ENCODE data around the gene ERN1. TPM values are rescaled to one million over a fixed set of nuclear protein-coding genes. Genes with fewer than 3 reads are reported as not detected.
A peak's percentile ranks its signal among the peaks of the same experiment; 100 is the strongest.

The ERN1 gene
- total RNA-seq, 1 experiment from 2014 or later, result 27.5 TPM

- Histone ChIP-seq H3K27me3 (replicated peaks; ENCODE audit: control insufficient read depth, insufficient read depth, low read length) (no peaks in the 10 kb centered on the region), H3K4me3 (ENCODE audit: low read depth, low read length) (no peak overlapping the region), H3K4me1 (peaks cover 59% of the 10 kb centered on the region), H3K9me3 (no peaks in the 10 kb centered on the region), H3K36me3 (ENCODE audit: control insufficient read depth, insufficient read depth, low read length) (no peaks in the 10 kb centered on the region)
- Mint-ChIP-seq H3K9me3 (ENCODE audit: unreplicated experiment) (no peaks in the 10 kb centered on the region), H3K36me3 (ENCODE audit: insufficient read depth, unreplicated experiment) (no peaks in the 10 kb centered on the region), H3K4me1 (ENCODE audit: low read depth, unreplicated experiment) (peaks cover 39% of the 10 kb centered on the region), H3K4me3 (ENCODE audit: unreplicated experiment) (no peak overlapping the region), H3K27ac (ENCODE audit: unreplicated experiment) (no peak overlapping the region), H3K27me3 (ENCODE audit: insufficient read depth, unreplicated experiment) (no peaks in the 10 kb centered on the region)
- no peak for TF ChIP-seq CTCF (IDR thresholded peaks at IDR 0.05; ENCODE audit: insufficient read depth in 1 of 2, low read depth in 1 of 2, low read length in 1 of 2, severe bottlenecking in 1 of 2, unreplicated experiment in 1 of 2)
- ChIA-PET POLR2A (no interaction called here), CTCF (interaction anchor here (0.6 to 4.3 kb wide), 3 partner anchors 13 to 48 kb away, joined by 3 to 24 read pairs (median 4); no protein-coding TSS in a partner anchor)
- intact Hi-C loops (cut with micrococcal nuclease; ENCODE audit: unreplicated experiment), result no loop called here
- no TSS peak for BruUV-seq (replicated peaks)
- no peak for DNase-seq
Observed at GRCh38 chr17:64084940-64085649, 44.8 kb downstream of the ERN1 start.

DNA sequence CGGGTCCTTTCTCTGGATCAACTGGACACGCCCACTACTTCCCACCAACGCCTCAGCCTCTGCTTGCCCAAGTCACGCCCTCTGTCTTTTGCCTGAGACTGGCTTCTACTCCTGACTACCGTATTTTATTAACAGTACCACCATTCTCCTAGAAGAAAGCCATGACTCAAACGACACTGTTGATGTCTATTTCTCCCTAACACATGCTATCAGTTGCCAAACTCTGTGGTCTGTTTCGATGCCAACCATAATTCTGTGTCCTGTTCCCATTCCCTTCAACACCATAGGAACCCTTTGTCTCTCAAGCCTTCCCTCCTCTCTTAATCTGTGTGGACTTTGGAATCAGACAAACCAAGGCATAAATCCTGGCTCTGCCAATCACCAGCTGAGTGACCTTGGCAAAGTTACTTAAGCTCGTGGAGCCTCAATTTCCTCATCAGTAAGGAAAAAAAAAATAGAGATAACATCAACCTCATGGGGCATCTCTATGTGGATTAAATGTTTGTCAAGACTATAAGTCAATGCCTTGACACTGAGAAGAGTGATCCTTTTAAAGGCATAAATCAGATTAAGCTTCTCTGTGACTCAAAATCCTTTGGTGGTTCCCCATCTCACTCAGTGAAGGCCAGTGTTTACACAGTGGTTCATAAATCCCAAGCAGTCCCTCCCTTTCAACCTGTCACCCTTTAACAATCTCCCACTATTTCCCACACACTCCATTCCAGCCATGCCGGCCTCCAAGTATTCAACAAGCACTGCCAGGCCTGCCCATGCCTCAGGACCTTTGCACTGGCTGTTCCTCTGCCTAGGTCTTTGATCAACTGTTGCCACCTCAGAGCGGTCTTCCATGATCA, 45.6 kb downstream of the ERN1 start:
- DNase-seq, result peak in 1 of 2 experiments; percentile 29
- no peaks in the 10 kb centered on the region for H3K27me3 Mint-ChIP-seq (ENCODE audit: insufficient read depth, unreplicated experiment)
- no peak overlapping the region for H3K4me3 ChIP-seq (ENCODE audit: low read depth, low read length)
- H3K36me3 ChIP-seq (ENCODE audit: control insufficient read depth, insufficient read depth, low read length), result no peaks in the 10 kb centered on the region
- H3K36me3 Mint-ChIP-seq (ENCODE audit: insufficient read depth, unreplicated experiment), result no peaks in the 10 kb centered on the region
- TF ChIP-seq CTCF (IDR thresholded peaks at IDR 0.05; ENCODE audit: insufficient read depth in 1 of 2, low read depth in 1 of 2, low read length in 1 of 2, severe bottlenecking in 1 of 2, unreplicated experiment in 1 of 2), result no peak
- no peaks in the 10 kb centered on the region for H3K27me3 ChIP-seq (replicated peaks; ENCODE audit: control insufficient read depth, insufficient read depth, low read length)
- H3K4me1 Mint-ChIP-seq (ENCODE audit: low read depth, unreplicated experiment), result peaks cover 39% of the 10 kb centered on the region
- H3K4me1 ChIP-seq, result peaks cover 59% of the 10 kb centered on the region
- intact Hi-C loops (cut with micrococcal nuclease; ENCODE audit: unreplicated experiment), result no loop called here
- H3K9me3 ChIP-seq, result no peaks in the 10 kb centered on the region
- no peaks in the 10 kb centered on the region for H3K9me3 Mint-ChIP-seq (ENCODE audit: unreplicated experiment)
- no peak overlapping the region for H3K4me3 Mint-ChIP-seq (ENCODE audit: unreplicated experiment)
- BruUV-seq (replicated peaks), result no TSS peak
- CTCF ChIA-PET, result interaction anchor here (0.8 to 4.3 kb wide), 2 partner anchors 20 to 49 kb away, joined by 4 to 24 read pairs; no protein-coding TSS in a partner anchor
- H3K27ac Mint-ChIP-seq (ENCODE audit: unreplicated experiment), result no peak overlapping the region
- POLR2A ChIA-PET, result interaction anchor here (0.7 to 1.3 kb wide), 2 partner anchors 45 to 100 kb away, joined by 3 to 4 read pairs; partner anchors contain the start of gene ERN1

GRCh38 chr17:64083563-64084085, 46.3 kb downstream of the ERN1 start:
- no peak overlapping the region for H3K4me3 ChIP-seq (ENCODE audit: low read depth, low read length)
- H3K27me3 ChIP-seq (replicated peaks; ENCODE audit: control insufficient read depth, insufficient read depth, low read length), result no peaks in the 10 kb centered on the region
- H3K4me1 ChIP-seq, result peaks cover 56% of the 10 kb centered on the region
- peaks cover 39% of the 10 kb centered on the region for H3K4me1 Mint-ChIP-seq (ENCODE audit: low read depth, unreplicated experiment)
- POLR2A ChIA-PET, result interaction anchor here (0.7 to 1.4 kb wide), 3 partner anchors 46 to 99 kb away, joined by 3 to 5 read pairs (median 4); partner anchors contain the start of gene ERN1
- no peak overlapping the region for H3K27ac Mint-ChIP-seq (ENCODE audit: unreplicated experiment)
- no peak for DNase-seq
- no TSS peak for BruUV-seq (replicated peaks)
- H3K4me3 Mint-ChIP-seq (ENCODE audit: unreplicated experiment), result no peak overlapping the region
- no peaks in the 10 kb centered on the region for H3K36me3 ChIP-seq (ENCODE audit: control insufficient read depth, insufficient read depth, low read length)
- no peaks in the 10 kb centered on the region for H3K9me3 ChIP-seq
- no peaks in the 10 kb centered on the region for H3K27me3 Mint-ChIP-seq (ENCODE audit: insufficient read depth, unreplicated experiment)
- H3K9me3 Mint-ChIP-seq (ENCODE audit: unreplicated experiment), result no peaks in the 10 kb centered on the region
- CTCF ChIA-PET, result interaction anchor here (2.4 to 4.3 kb wide), 2 partner anchors 20 to 50 kb away, joined by 8 to 24 read pairs; no protein-coding TSS in a partner anchor
- no peak for TF ChIP-seq CTCF (IDR thresholded peaks at IDR 0.05; ENCODE audit: insufficient read depth in 1 of 2, low read depth in 1 of 2, low read length in 1 of 2, severe bottlenecking in 1 of 2, unreplicated experiment in 1 of 2)
- H3K36me3 Mint-ChIP-seq (ENCODE audit: insufficient read depth, unreplicated experiment), result no peaks in the 10 kb centered on the region
- intact Hi-C loops (cut with micrococcal nuclease; ENCODE audit: unreplicated experiment), result no loop called here

Measured in Caco-2 (cell line).